Endothelial cell of umbilical vein (primary cell): ENCODE data around the gene AGFG2. TPM values are rescaled to one million over a fixed set of nuclear protein-coding genes. Genes with fewer than 3 reads are reported as not detected.
A peak's percentile ranks its signal among the peaks of the same experiment; 100 is the strongest.

ENCODE experiments used
- BruUV-seq: library from RNA; stranded (reverse); fragments of 400-500 nt; replicated peaks from 2 replicates; lab custom pipeline; 2021; lab: Mats Ljungman, UMichigan
- CTCF ChIA-PET: fragments of 300-600, 350-600 bp; sonication (Branson Sonifier 250); formaldehyde crosslinking; loops from one replicate; lab custom pipeline; 2021; ENCODE audit warnings: antibody characterized with exemption, inconsistent platforms; lab: Charles Lee
- POLR2A ChIA-PET: fragments of 300-600, 350-600 bp; sonication (Branson Sonifier 250); formaldehyde crosslinking; loops from one replicate; lab custom pipeline; 2021; ENCODE audit warnings: antibody characterized with exemption, inconsistent platforms; lab: Charles Lee
- DNase-seq: peaks from one replicate; pipeline ENCODE4 v3.0.0-alpha.2; 2011; ENCODE audit warnings: low read depth, low spot score
- FAIRE-seq: peaks from 2 replicates; lab custom pipeline; 2011; peaks lifted over from hg19 to GRCh38; lab: Jason Lieb, UNC
- H2AFZ ChIP-seq: 2 replicates; pipeline ENCODE4 v1.6.0; 2012; ENCODE audit warnings: low read depth, low read length, control low read depth, inconsistent platforms
- H3K27ac ChIP-seq: 2 replicates; pipeline ENCODE4 v1.5.1; 2011; ENCODE audit warnings: low read depth, mild to moderate bottlenecking, control low read depth, low read length, moderate library complexity; ENCODE audit not compliant: insufficient read depth
- H3K27me3 ChIP-seq, 2 experiments: 2 replicates each; pipeline versions ENCODE4 v1.6.0 to v1.6.1; 2011; ENCODE audit warnings: low read length in 2 of 2, mixed read lengths in 1 of 2; ENCODE audit not compliant: control insufficient read depth in 2 of 2, insufficient read depth in 2 of 2
- H3K36me3 ChIP-seq, 2 experiments: 2 replicates in 1 of 2; 3 replicates in 1 of 2; pipeline ENCODE4 v1.5.1; 2011; ENCODE audit warnings: low read length in 2 of 2, mild to moderate bottlenecking in 1 of 2, moderate library complexity in 1 of 2; ENCODE audit not compliant: control insufficient read depth in 2 of 2, insufficient read depth in 2 of 2; ENCODE audit errors: extremely low read depth in 1 of 2
- H3K4me1 ChIP-seq: 3 replicates; pipeline ENCODE4 v1.5.1; 2011; ENCODE audit warnings: mild to moderate bottlenecking, low read length; ENCODE audit not compliant: control insufficient read depth, insufficient read depth; ENCODE audit errors: extremely low read depth
- H3K4me2 ChIP-seq: 2 replicates; pipeline ENCODE4 v1.6.1; 2011; ENCODE audit warnings: low read length, control low read depth, mixed read lengths; ENCODE audit not compliant: insufficient read depth
- H3K4me3 ChIP-seq, 3 experiments: fragments of 200-600 bp in 1 of 3; sonication (generic), shearing (Covaris generic) in 1 of 3; replicated peaks in 1 of 3; 2 replicates each; pipeline ENCODE4 v1.5.1; 2011 to 2016; ENCODE audit warnings: control low read depth in 3 of 3, low read length in 3 of 3, mild to moderate bottlenecking in 2 of 3, inconsistent platforms in 1 of 3, low read depth in 1 of 3, moderate library complexity in 1 of 3; ENCODE audit not compliant: insufficient read depth in 1 of 3
- H3K79me2 ChIP-seq: 2 replicates; pipeline ENCODE4 v1.6.0; 2012; ENCODE audit warnings: low read length, inconsistent platforms; ENCODE audit not compliant: control insufficient read depth, insufficient read depth
- H3K9ac ChIP-seq: replicated peaks from 2 replicates; pipeline ENCODE3; 2011; ENCODE audit warnings: low read length, control low read depth; ENCODE audit not compliant: insufficient read depth; ENCODE audit errors: extremely low read depth
- H3K9me1 ChIP-seq: replicated peaks from 3 replicates; pipeline ENCODE4 v1.6.0; 2011; ENCODE audit warnings: mild to moderate bottlenecking, low read length; ENCODE audit not compliant: control insufficient read depth, insufficient read depth; ENCODE audit errors: extremely low read depth
- H3K9me3 ChIP-seq: replicated peaks from 2 replicates; pipeline ENCODE4 v1.5.1; 2012; ENCODE audit warnings: low read length, inconsistent platforms; ENCODE audit not compliant: control insufficient read depth, insufficient read depth
- H4K20me1 ChIP-seq: replicated peaks from 2 replicates; pipeline ENCODE3; 2011; ENCODE audit warnings: mild to moderate bottlenecking, low read length; ENCODE audit not compliant: control insufficient read depth, insufficient read depth; ENCODE audit errors: extremely low read depth
- CTCF ChIP-seq, 2 donors: IDR thresholded peaks; 1 replicate in 1 of 2; 2 replicates in 1 of 2; pipeline ENCODE4 v1.5.1; 2011; ENCODE audit warnings: low read length in 2 of 2, mild to moderate bottlenecking in 2 of 2, moderate library complexity in 2 of 2, control low read depth in 1 of 2, inconsistent platforms in 1 of 2, low read depth in 1 of 2; ENCODE audit not compliant: insufficient read depth in 1 of 2; ENCODE audit errors: extremely low read depth in 1 of 2
- EZH2 ChIP-seq: IDR thresholded peaks from 2 replicates; pipeline ENCODE4 v1.6.1; 2012; ENCODE audit warnings: borderline replicate concordance, low read depth, mild to moderate bottlenecking, moderate library complexity, low read length, inconsistent platforms; ENCODE audit not compliant: severe bottlenecking
- FOS ChIP-seq: IDR thresholded peaks from 2 replicates; pipeline ENCODE4 v1.6.1; 2011; ENCODE audit warnings: mild to moderate bottlenecking, low read length, moderate library complexity, borderline replicate concordance; ENCODE audit not compliant: insufficient read depth
- GATA2 ChIP-seq: IDR thresholded peaks from 2 replicates; pipeline ENCODE4 v1.7.0; 2011; ENCODE audit warnings: low read depth, mild to moderate bottlenecking, moderate library complexity, mixed read lengths, low read length; ENCODE audit not compliant: insufficient read length, insufficient read depth
- JUN ChIP-seq: IDR thresholded peaks from 2 replicates; pipeline ENCODE4 v1.6.1; 2011; ENCODE audit warnings: borderline replicate concordance, low read depth; ENCODE audit not compliant: insufficient read length, insufficient read depth
- MYC ChIP-seq: IDR thresholded peaks from one replicate; pipeline ENCODE4 v1.6.1; 2011; ENCODE audit warnings: mild to moderate bottlenecking, low read depth, low read length
- POLR2A ChIP-seq: IDR thresholded peaks from 2 replicates; pipeline ENCODE4 v1.6.1; 2012; ENCODE audit warnings: low read depth, mild to moderate bottlenecking, control low read depth, low read length
- POLR2AphosphoS5 ChIP-seq: IDR thresholded peaks from 2 replicates; pipeline ENCODE4 v1.6.1; 2012; ENCODE audit warnings: low read depth, mild to moderate bottlenecking, control low read depth, low read length, moderate library complexity; ENCODE audit not compliant: insufficient read depth
- dilution Hi-C: fragments of 300-500 bp; cut with MboI; formaldehyde crosslinking; loops from one replicate; pipeline ENCODE4 v1.15.0; 2019; ENCODE audit warnings: low sequenced_read_pairs; ENCODE audit not compliant: extremely low pct_ligation_motif_present
- intact Hi-C: fragments of 100-400 bp; cut with micrococcal nuclease; formaldehyde crosslinking; loops from one replicate; pipeline ENCODE4 v1.10.0; 2022
- polyA plus RNA-seq, 4 experiments: library from polyadenylated mRNA; depleted of rRNA in 3 of 4; stranded (reverse) in 3 of 4; unstranded in 1 of 4; fragments of >200 nt; gene quantifications; 2 replicates each; pipeline versions ENCODE4 v1.2.1 to v1.2.3, GENCODE V29; 2011 to 2012; ENCODE audit warnings: missing spikeins in 1 of 4
- total RNA-seq: library from RNA; stranded (reverse); gene quantifications from 2 replicates; pipeline ENCODE4 v1.2.3, GENCODE V29; 2021
- TF ChIP-seq, protein P1 (sequence below): IDR thresholded peaks from 2 replicates; pipeline ENCODE4 v1.6.1; 2011; ENCODE audit not compliant: insufficient read depth, insufficient read length

The AGFG2 gene
- total and polyA plus RNA-seq, 2 donors (not counting 3 experiments of a cell fraction or from before 2014, with no cell fraction given) = 33.6 to 44.6 TPM

DNA sequence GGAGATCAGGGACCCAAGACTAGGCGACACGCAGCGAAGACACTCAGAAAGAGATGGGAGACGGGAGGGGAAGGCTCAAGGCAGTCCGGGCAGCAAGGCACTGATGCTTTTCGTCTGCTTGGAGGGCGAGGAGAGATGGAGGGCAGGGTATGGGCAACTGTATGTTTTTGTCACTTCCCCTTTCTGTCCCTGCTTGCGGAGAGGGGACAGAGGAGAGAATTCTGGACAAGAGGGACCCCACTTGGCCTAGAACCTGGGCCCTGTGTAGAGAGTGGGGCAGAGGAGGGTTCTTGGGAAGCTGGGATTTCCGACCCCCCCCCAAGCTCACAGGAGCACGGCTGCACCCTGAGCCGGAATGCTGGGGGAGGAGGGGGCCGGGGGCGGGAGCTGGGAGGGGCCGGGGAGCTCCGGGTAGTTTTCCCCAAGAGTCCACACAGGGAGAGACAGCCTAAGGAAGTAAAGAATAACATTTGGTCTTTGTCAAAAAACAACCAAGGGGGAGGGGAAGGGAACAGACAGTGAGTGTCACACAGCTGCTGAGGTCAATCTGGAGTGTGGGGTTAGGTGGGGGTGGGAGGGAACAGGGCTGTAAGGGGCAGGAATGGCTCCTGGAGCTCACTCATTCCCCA lies 45.2 kb downstream of the AGFG2 start:
- H3K9me1 ChIP-seq = no peaks in the 10 kb centered on the region
- no TSS peak for BruUV-seq
- peaks cover 32% of the 10 kb centered on the region for H3K4me1 ChIP-seq
- peaks cover 29% of the 10 kb centered on the region for H3K79me2 ChIP-seq
- FAIRE-seq (peak; percentile 31), DNase-seq (no peak)
- no peaks in the 10 kb centered on the region for H3K27me3 ChIP-seq
- ChIA-PET CTCF (interaction anchor here (0.7 to 3.3 kb wide), 12 partner anchors 11 to 268 kb away, joined by 3 to 19 read pairs (median 5); partner anchors contain the start of genes GNB2, MOSPD3 and SLC12A9), POLR2A (interaction anchor here (0.8 to 3.6 kb wide), 6 partner anchors 8 to 156 kb away, joined by 3 to 28 read pairs (median 8); partner anchors contain the start of genes GNB2, MOSPD3 and ZCWPW1)
- no peak overlapping the region for H2AFZ ChIP-seq
- peak overlapping the region in 2 of 3 experiments; percentile 86 to 93 for H3K4me3 ChIP-seq
- H3K9ac ChIP-seq = peak overlapping the region; percentile 8
- peak overlapping the region; percentile 61 for H3K27ac ChIP-seq
- no peaks in the 10 kb centered on the region for H4K20me1 ChIP-seq
- TF ChIP-seq EZH2 (no peak), GATA2 (no peak), POLR2AphosphoS5 (no peak), MYC (no peak), JUN (no peak), FOS (no peak), POLR2A (no peak), CTCF (IDR thresholded peaks at IDR 0.05; ENCODE audit: extremely low read depth in 1 of 2, insufficient read depth in 1 of 2, low read depth in 1 of 2, low read length in 2 of 2) (no peak)
- TF ChIP-seq, protein P1, sequence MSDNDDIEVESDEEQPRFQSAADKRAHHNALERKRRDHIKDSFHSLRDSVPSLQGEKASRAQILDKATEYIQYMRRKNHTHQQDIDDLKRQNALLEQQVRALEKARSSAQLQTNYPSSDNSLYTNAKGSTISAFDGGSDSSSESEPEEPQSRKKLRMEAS = no peak
- dilution Hi-C loops (no loop called here), intact Hi-C loops (loop anchor here (2.0 to 10.0 kb wide), 2 partner anchors 45 to 281 kb away; partner anchors contain the start of genes AGFG2 and TRIP6)
- H3K4me2 ChIP-seq = peak overlapping the region; percentile 95
- H3K36me3 ChIP-seq = peaks cover 13 to 25% of the 10 kb centered on the region in 2 experiments
- no peaks in the 10 kb centered on the region for H3K9me3 ChIP-seq
